GM15510 (cell line): Measurements from ENCODE around the gene UGT1A7.

Source experiments
- POLR2A ChIP-seq: IDR thresholded peaks from 3 replicates; pipeline ENCODE4 v1.6.1; 2011; ENCODE audit warnings: borderline replicate concordance; ENCODE audit not compliant: insufficient read length; ENCODE audit errors: extremely low read depth

UGT1A7 gene

GRCh38 chr2:233673896-233674295 is 7.8 kb upstream of the UGT1A7 start:
- no peak for TF ChIP-seq POLR2A

- no peak for TF ChIP-seq POLR2A
Measured at GRCh38 chr2:233674314-233674713, 7.4 kb upstream of the UGT1A7 start.

- no peak for TF ChIP-seq POLR2A
Measured at GRCh38 chr2:233674995-233675394, 6.7 kb upstream of the UGT1A7 start.

- no peak for TF ChIP-seq POLR2A
Measured at GRCh38 chr2:233676046-233676445, 5.7 kb upstream of the UGT1A7 start.

- TF ChIP-seq POLR2A: no peak
Measured at GRCh38 chr2:233679196-233679595, 2.5 kb upstream of the UGT1A7 start.

- TF ChIP-seq POLR2A: no peak
Measured at GRCh38 chr2:233680361-233681045, 1.2 kb upstream of the UGT1A7 start.

- no peak for TF ChIP-seq POLR2A
Measured at GRCh38 chr2:233684640-233685039, 2.9 kb downstream of the UGT1A7 start.

GRCh38 chr2:233686928-233687327 is 5.2 kb downstream of the UGT1A7 start:
- no peak for TF ChIP-seq POLR2A

- TF ChIP-seq POLR2A: no peak
Measured at GRCh38 chr2:233688341-233688740, 6.6 kb downstream of the UGT1A7 start.

- TF ChIP-seq POLR2A: no peak
Measured at GRCh38 chr2:233689031-233689430, 7.3 kb downstream of the UGT1A7 start.

GRCh38 chr2:233689501-233689900 is 7.8 kb downstream of the UGT1A7 start:
- TF ChIP-seq POLR2A: no peak

- no peak for TF ChIP-seq POLR2A
Measured at GRCh38 chr2:233690444-233690843, 8.7 kb downstream of the UGT1A7 start.

- no peak for TF ChIP-seq POLR2A
Measured at GRCh38 chr2:233691443-233692433, 10.0 kb downstream of the UGT1A7 start.

GRCh38 chr2:233692648-233693047 is 10.9 kb downstream of the UGT1A7 start, which contains the start of gene UGT1A6:
Gene UGT1A6 (plus strand): TSS chr2:233692890. CDS start chr2:233693005, 115 bp downstream.
- TF ChIP-seq POLR2A: no peak

GRCh38 chr2:233693963-233694362 is 12.3 kb downstream of the UGT1A7 start:
- TF ChIP-seq POLR2A: no peak
